ENCODE data around the gene CD200R1. TPM values are rescaled to one million over a fixed set of nuclear protein-coding genes. Genes with fewer than 3 reads are reported as not detected.

Gene CD200R1
- total and polyA plus RNA-seq, 9 of the 15 experiments (the other 6 are each of a cell fraction or from before 2014, with no cell fraction given) = 0.04 to 0.23 (median 0.09) TPM; not detected in 5

DNA sequence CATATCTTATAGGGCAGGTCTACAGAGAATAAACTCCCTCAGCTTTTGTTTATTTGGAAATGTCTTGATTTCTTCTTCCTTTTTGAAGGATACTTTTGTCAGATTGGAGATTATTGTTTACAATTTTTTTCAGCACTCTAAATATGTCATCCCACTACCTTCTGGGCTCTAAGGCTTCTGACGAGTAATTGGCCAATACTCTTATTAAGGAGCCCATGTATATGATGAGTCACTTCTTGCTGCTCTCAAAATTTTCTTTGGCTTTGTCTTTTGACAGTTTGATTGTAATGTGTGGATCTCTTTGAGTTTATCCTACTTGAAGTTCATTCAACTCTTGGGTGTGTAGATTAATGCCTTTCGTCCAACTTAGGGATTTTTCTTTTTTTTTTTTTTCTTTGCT, 99.3 kb downstream of the CD200R1 start:
- FAIRE-seq (no peak), DNase-seq (ENCODE audit: extremely low read depth in 1 of 4, low spot score in 3 of 4) (no peak), ATAC-seq (no peak)
- no peaks in the 10 kb centered on the region for H3K9me3 ChIP-seq (replicated peaks; ENCODE audit: control insufficient read depth, insufficient read depth, low read depth, low read length)
- CTCF ChIA-PET (ENCODE audit: low intra/inter-chr PET ratio) = no interaction called here
- H3K9me1 ChIP-seq (ENCODE audit: control insufficient read depth, insufficient read depth, low read length) = no peaks in the 10 kb centered on the region
- intact Hi-C loops (cut with micrococcal nuclease) (no loop called here), in situ Hi-C loops (cut with MboI) (no loop called here)
- H2AFZ ChIP-seq (ENCODE audit: low read depth, low read length) = no peak overlapping the region
- H3K4me1 ChIP-seq (replicated peaks in 1 of 2; ENCODE audit: control insufficient read depth in 2 of 2, insufficient read depth in 2 of 2, low read length in 2 of 2) = no peaks in the 10 kb centered on the region
- H3K4me2 ChIP-seq (ENCODE audit: insufficient read depth, low read length) = no peak overlapping the region
- TF ChIP-seq, protein P1, sequence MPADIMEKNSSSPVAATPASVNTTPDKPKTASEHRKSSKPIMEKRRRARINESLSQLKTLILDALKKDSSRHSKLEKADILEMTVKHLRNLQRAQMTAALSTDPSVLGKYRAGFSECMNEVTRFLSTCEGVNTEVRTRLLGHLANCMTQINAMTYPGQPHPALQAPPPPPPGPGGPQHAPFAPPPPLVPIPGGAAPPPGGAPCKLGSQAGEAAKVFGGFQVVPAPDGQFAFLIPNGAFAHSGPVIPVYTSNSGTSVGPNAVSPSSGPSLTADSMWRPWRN (IDR thresholded peaks at IDR 0.05; ENCODE audit: low read depth) = no peak
- TF ChIP-seq ZNF124 (CRISPR knock-in tag; IDR thresholded peaks at IDR 0.05) (no peak), BCL6 (CRISPR knock-in tag; IDR thresholded peaks at IDR 0.05) (no peak), ARNT (IDR thresholded peaks at IDR 0.05) (no peak)
- TF ChIP-seq, protein P2, sequence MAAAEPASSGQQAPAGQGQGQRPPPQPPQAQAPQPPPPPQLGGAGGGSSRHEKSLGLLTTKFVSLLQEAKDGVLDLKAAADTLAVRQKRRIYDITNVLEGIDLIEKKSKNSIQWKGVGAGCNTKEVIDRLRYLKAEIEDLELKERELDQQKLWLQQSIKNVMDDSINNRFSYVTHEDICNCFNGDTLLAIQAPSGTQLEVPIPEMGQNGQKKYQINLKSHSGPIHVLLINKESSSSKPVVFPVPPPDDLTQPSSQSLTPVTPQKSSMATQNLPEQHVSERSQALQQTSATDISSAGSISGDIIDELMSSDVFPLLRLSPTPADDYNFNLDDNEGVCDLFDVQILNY (CRISPR knock-in tag; IDR thresholded peaks at IDR 0.05) = no peak
- no peaks in the 10 kb centered on the region for H3K79me2 ChIP-seq (ENCODE audit: control insufficient read depth, insufficient read depth, low read length)
- no peak overlapping the region for H3K9ac ChIP-seq (ENCODE audit: insufficient read depth in 1 of 2, low read depth in 2 of 2, low read length in 2 of 2)
- no peaks in the 10 kb centered on the region for H3K36me3 ChIP-seq (ENCODE audit: control insufficient read depth, insufficient read depth, low read length)
- BruUV-seq (replicated peaks) = no TSS peak
- no peak overlapping the region for H3K4me3 ChIP-seq
- H3K27me3 ChIP-seq (ENCODE audit: control insufficient read depth in 2 of 2, insufficient read depth in 2 of 2, low read length in 2 of 2) = no peaks in the 10 kb centered on the region
- H4K20me1 ChIP-seq (replicated peaks; ENCODE audit: control insufficient read depth, insufficient read depth, low read length) = no peaks in the 10 kb centered on the region
- POLR2A ChIA-PET = no interaction called here
- H3K27ac ChIP-seq (ENCODE audit: extremely low read depth, low read depth, low read length) = no peak overlapping the region
- 11% methylated on average over 2 of the region's 2 CpGs for WGBS (ENCODE audit: insufficient coverage, low coverage, missing lambda C conversion rate)

DNA sequence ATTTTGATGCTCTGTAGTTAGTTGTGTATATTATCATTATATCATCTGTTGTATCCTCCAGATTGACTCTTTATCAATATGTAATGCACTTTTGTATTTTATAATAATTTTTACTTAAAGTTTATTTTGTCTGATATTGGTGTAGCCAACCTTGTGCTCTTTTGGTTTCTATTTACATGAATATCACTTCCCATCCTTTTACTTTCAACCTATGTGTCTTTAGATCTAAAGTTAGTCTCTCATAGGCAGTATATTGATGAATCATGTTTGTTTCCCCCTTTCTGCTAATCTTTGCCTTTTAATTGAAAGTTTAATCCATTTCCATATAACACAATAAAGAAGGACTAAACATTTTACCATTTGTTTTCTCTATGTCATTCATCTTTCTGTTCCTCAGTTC, 100.2 kb downstream of the CD200R1 start:
- DNase-seq (ENCODE audit: extremely low read depth in 1 of 4, low spot score in 3 of 4) = no peak
- FAIRE-seq = no peak
- Histone ChIP-seq H3K9me1 (ENCODE audit: control insufficient read depth, insufficient read depth, low read length) (no peaks in the 10 kb centered on the region), H4K20me1 (replicated peaks; ENCODE audit: control insufficient read depth, insufficient read depth, low read length) (no peaks in the 10 kb centered on the region), H3K79me2 (ENCODE audit: control insufficient read depth, insufficient read depth, low read length) (no peaks in the 10 kb centered on the region), H3K27me3 (ENCODE audit: control insufficient read depth in 2 of 2, insufficient read depth in 2 of 2, low read length in 2 of 2) (no peaks in the 10 kb centered on the region), H3K4me3 (no peak overlapping the region), H3K4me2 (ENCODE audit: insufficient read depth, low read length) (no peak overlapping the region), H3K9me3 (replicated peaks; ENCODE audit: control insufficient read depth, insufficient read depth, low read depth, low read length) (0 out of 2 replicates have a peak, but pooled peaks cover 1% of the 10 kb centered on the region), H3K36me3 (ENCODE audit: control insufficient read depth, insufficient read depth, low read length) (no peaks in the 10 kb centered on the region), H3K27ac (ENCODE audit: extremely low read depth, low read depth, low read length) (no peak overlapping the region), H3K4me1 (replicated peaks in 1 of 2; ENCODE audit: control insufficient read depth in 2 of 2, insufficient read depth in 2 of 2, low read length in 2 of 2) (no peaks in the 10 kb centered on the region), H2AFZ (ENCODE audit: low read depth, low read length) (no peak overlapping the region), H3K9ac (ENCODE audit: insufficient read depth in 1 of 2, low read depth in 2 of 2, low read length in 2 of 2) (no peak overlapping the region)
- CTCF ChIA-PET (ENCODE audit: low intra/inter-chr PET ratio) = no interaction called here
- ATAC-seq = no peak
- no TSS peak for BruUV-seq (replicated peaks)
- TF ChIP-seq ZNF232 (CRISPR knock-in tag; IDR thresholded peaks at IDR 0.05) (no peak), POLR3A (IDR thresholded peaks at IDR 0.05; ENCODE audit: borderline replicate concordance, extremely low read depth, insufficient read depth, insufficient read length) (no peak), SREBF2 (CRISPR knock-in tag; IDR thresholded peaks at IDR 0.05) (no peak), PML (IDR thresholded peaks at IDR 0.05; ENCODE audit: low read length) (no peak), TAF9B (IDR thresholded peaks at IDR 0.05; ENCODE audit: partially characterized antibody) (no peak), IRF2 (CRISPR knock-in tag; IDR thresholded peaks at IDR 0.05) (no peak), TSC22D4 (tag; IDR thresholded peaks at IDR 0.05) (no peak), ZNF780A (CRISPR knock-in tag; IDR thresholded peaks at IDR 0.05) (no peak), GABPB1 (CRISPR knock-in tag; IDR thresholded peaks at IDR 0.05) (no peak)
- TF ChIP-seq, protein P3, sequence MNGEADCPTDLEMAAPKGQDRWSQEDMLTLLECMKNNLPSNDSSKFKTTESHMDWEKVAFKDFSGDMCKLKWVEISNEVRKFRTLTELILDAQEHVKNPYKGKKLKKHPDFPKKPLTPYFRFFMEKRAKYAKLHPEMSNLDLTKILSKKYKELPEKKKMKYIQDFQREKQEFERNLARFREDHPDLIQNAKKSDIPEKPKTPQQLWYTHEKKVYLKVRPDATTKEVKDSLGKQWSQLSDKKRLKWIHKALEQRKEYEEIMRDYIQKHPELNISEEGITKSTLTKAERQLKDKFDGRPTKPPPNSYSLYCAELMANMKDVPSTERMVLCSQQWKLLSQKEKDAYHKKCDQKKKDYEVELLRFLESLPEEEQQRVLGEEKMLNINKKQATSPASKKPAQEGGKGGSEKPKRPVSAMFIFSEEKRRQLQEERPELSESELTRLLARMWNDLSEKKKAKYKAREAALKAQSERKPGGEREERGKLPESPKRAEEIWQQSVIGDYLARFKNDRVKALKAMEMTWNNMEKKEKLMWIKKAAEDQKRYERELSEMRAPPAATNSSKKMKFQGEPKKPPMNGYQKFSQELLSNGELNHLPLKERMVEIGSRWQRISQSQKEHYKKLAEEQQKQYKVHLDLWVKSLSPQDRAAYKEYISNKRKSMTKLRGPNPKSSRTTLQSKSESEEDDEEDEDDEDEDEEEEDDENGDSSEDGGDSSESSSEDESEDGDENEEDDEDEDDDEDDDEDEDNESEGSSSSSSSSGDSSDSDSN (IDR thresholded peaks at IDR 0.05; ENCODE audit: borderline replicate concordance in 1 of 2, low read depth in 2 of 2, low read length in 2 of 2) = no peak
- intact Hi-C loops (cut with micrococcal nuclease) (no loop called here), in situ Hi-C loops (cut with MboI) (no loop called here)
- POLR2A ChIA-PET = no interaction called here

Measured in K562 (cell line).